Gastroesophageal sphincter (tissue), 4 donors: ENCODE data around the gene KIAA1217. TPM values are rescaled to one million over a fixed set of nuclear protein-coding genes. Genes with fewer than 3 reads are reported as not detected.

Source experiments
- ATAC-seq: fragments of 150-250 bp; one replicate; pipeline ENCODE4 v1.9.1; 2016; ENCODE audit warnings: mild to moderate bottlenecking, moderate library complexity
- H3K27ac ChIP-seq, 4 donors: fragments of 200-600 bp; sonication (generic) in 3 of 4; 1 replicate in 3 of 4; 2 replicates in 1 of 4; pipeline ENCODE4 v1.5.1; 2016 to 2019
- H3K27me3 ChIP-seq: fragments of 200-600 bp; sonication (generic); one replicate; pipeline ENCODE4 v1.5.1; 2019
- H3K36me3 ChIP-seq, 2 donors: fragments of 200-600 bp; sonication (generic); one replicate each; pipeline ENCODE4 v1.5.1; 2019; ENCODE audit warnings: control low read depth in 1 of 2
- H3K4me1 ChIP-seq, 3 donors: fragments of 200-600 bp; sonication (generic); 1 replicate in 2 of 3; 2 replicates in 1 of 3; pipeline ENCODE4 v1.5.1; 2016 to 2019; ENCODE audit warnings: control low read depth in 2 of 3
- H3K4me3 ChIP-seq, 2 donors: fragments of 200-600 bp; sonication (generic); one replicate each; pipeline ENCODE4 v1.5.1; 2019; ENCODE audit warnings: mild to moderate bottlenecking in 1 of 2, moderate library complexity in 1 of 2
- H3K9me3 ChIP-seq, 3 donors: fragments of 200-600 bp; sonication (generic); one replicate each; pipeline ENCODE4 v1.5.1; 2017 to 2019; ENCODE audit warnings: control low read depth in 2 of 3
- CTCF ChIP-seq, 4 experiments: fragments of 200-600 bp in 2 of 4; fragments of 450-650 bp in 2 of 4; sonication (generic) in 1 of 4; IDR thresholded peaks; one replicate each; pipeline ENCODE4 v1.5.1; 2017 to 2019; ENCODE audit warnings: antibody characterized with exemption in 4 of 4, mild to moderate bottlenecking in 2 of 4, moderate library complexity in 2 of 4
- EP300 ChIP-seq: sonication (generic); formaldehyde crosslinking; IDR thresholded peaks from one replicate; pipeline ENCODE4 v1.6.1; 2017; ENCODE audit warnings: antibody characterized with exemption, mild to moderate bottlenecking
- POLR2A ChIP-seq, 2 donors: fragments of 450-650 bp; IDR thresholded peaks; one replicate each; pipeline ENCODE4 v1.6.1; 2017; ENCODE audit warnings: antibody characterized with exemption in 2 of 2, mild to moderate bottlenecking in 2 of 2, moderate library complexity in 1 of 2
- POLR2AphosphoS5 ChIP-seq: sonication (generic); formaldehyde crosslinking; IDR thresholded peaks from one replicate; pipeline ENCODE4 v1.6.1; 2017; ENCODE audit warnings: antibody characterized with exemption
- WGBS, 2 donors: methylation state at CpG; one replicate each; pipeline ENCODE4 v1.1.5; 2018; ENCODE audit warnings: low coverage in 1 of 2; 5-methylcytosine and 5-hydroxymethylcytosine counted together
- total RNA-seq, 4 donors: library from RNA; depleted of rRNA; stranded (reverse); fragments of >200 nt; gene quantifications; one replicate each; pipeline ENCODE4 v1.1.0, GENCODE V29; 2016

The KIAA1217 gene
- total RNA-seq, 4 donors from 2014 or later = 9.7 to 15.3 (median 12.7) TPM

- TF ChIP-seq POLR2AphosphoS5 (no peak), POLR2A (IDR thresholded peaks at IDR 0.05) (no peak), CTCF (IDR thresholded peaks at IDR 0.05) (no peak), EP300 (no peak)
- peaks cover 0 to 27% (median 0%) of the 10 kb centered on the region in 3 donors for H3K4me1 ChIP-seq
These were observed 258.7 kb downstream of the KIAA1217 start for GRCh38 chr10:24467605-24468004.

GRCh38 chr10:24468281-24468751 is 259.4 kb downstream of the KIAA1217 start:
- TF ChIP-seq POLR2A (IDR thresholded peaks at IDR 0.05) (no peak), CTCF (IDR thresholded peaks at IDR 0.05) (no peak), EP300 (no peak), POLR2AphosphoS5 (no peak)
- H3K4me1 ChIP-seq = peaks cover 0 to 21% (median 0%) of the 10 kb centered on the region in 3 donors
- no peak overlapping the region for H3K27ac ChIP-seq
- no peaks in the 10 kb centered on the region for H3K9me3 ChIP-seq
- ATAC-seq = no peak
- 25 to 33% methylated on average over 4 to 6 of the region's 6 CpGs for WGBS, 2 donors
- H3K27me3 ChIP-seq = no peaks in the 10 kb centered on the region
- H3K36me3 ChIP-seq = peaks cover 0 to 6% of the 10 kb centered on the region in 2 donors
- H3K4me3 ChIP-seq = no peak overlapping the region

More at GRCh38 chr10:24467605-24468004, 258.7 kb downstream of the KIAA1217 start:
- Histone ChIP-seq H3K9me3 (no peaks in the 10 kb centered on the region), H3K36me3 (no peaks in the 10 kb centered on the region), H3K27me3 (no peaks in the 10 kb centered on the region), H3K4me3 (no peak overlapping the region), H3K27ac (no peak overlapping the region)
- 82 to 85% methylated on average over 2 of the region's 2 CpGs for WGBS, 2 donors
- no peak for ATAC-seq

DNA sequence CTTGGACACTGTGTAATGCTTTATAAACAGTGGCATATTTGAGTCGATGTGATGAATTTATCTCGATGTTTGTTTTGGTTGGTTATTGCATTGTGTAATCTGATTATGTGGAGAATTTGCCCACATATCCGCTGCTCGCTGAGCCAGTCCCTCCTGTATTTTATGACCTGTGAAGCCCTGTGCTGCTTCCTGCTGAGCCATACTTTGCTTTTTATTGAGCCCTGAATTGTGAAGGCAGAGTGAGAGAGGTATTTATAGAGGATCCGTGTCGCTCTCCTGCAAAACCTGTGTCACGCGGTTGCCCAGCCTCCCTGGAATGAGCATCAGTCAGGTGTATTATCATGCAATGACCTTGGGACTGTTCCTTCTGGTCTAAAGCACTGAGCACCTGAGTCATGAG is 261.1 kb downstream of the KIAA1217 start:
- 71 to 96% methylated on average over 4 to 6 of the region's 8 CpGs for WGBS, 2 donors
- no peaks in the 10 kb centered on the region for H3K9me3 ChIP-seq
- no peak for ATAC-seq
- no peak overlapping the region for H3K4me3 ChIP-seq
- no peaks in the 10 kb centered on the region for H3K27me3 ChIP-seq
- H3K27ac ChIP-seq = no peak overlapping the region
- peaks cover 0 to 17% of the 10 kb centered on the region in 2 donors for H3K36me3 ChIP-seq
- TF ChIP-seq EP300 = no peak
- TF ChIP-seq POLR2A (IDR thresholded peaks at IDR 0.05) = no peak
- TF ChIP-seq CTCF (IDR thresholded peaks at IDR 0.05) = no peak
- TF ChIP-seq POLR2AphosphoS5 = no peak
- H3K4me1 ChIP-seq = peaks cover 0 to 6% (median 0%) of the 10 kb centered on the region in 3 donors

DNA sequence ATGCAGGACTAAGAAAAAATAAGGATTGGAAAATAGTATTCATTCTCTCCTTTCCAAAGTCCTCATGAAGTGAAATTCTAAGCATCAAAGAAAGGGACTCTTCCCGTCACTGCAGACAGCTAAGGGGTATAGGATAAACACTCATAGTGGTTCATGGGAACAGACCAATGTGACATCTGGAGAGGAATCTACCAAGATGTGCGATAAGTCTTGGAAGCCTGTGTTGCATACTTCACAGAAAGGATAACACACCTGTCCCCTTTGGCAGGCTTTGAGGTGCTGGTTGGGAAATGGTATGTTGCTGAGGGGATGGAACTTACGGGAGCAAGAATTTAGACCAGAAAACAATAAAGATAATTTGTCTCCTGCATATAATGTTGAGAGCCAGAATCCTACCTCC is 266.7 kb downstream of the KIAA1217 start:
- Histone ChIP-seq H3K4me1 (no peaks in the 10 kb centered on the region), H3K9me3 (no peaks in the 10 kb centered on the region), H3K27me3 (no peaks in the 10 kb centered on the region), H3K27ac (no peak overlapping the region), H3K36me3 (peaks cover 0 to 24% of the 10 kb centered on the region in 2 donors), H3K4me3 (no peak overlapping the region)
- TF ChIP-seq POLR2AphosphoS5 (no peak), CTCF (IDR thresholded peaks at IDR 0.05) (no peak), POLR2A (IDR thresholded peaks at IDR 0.05) (no peak), EP300 (no peak)
- 88 to 98% methylated on average over 3 of the region's 3 CpGs for WGBS, 2 donors
- ATAC-seq = no peak

DNA sequence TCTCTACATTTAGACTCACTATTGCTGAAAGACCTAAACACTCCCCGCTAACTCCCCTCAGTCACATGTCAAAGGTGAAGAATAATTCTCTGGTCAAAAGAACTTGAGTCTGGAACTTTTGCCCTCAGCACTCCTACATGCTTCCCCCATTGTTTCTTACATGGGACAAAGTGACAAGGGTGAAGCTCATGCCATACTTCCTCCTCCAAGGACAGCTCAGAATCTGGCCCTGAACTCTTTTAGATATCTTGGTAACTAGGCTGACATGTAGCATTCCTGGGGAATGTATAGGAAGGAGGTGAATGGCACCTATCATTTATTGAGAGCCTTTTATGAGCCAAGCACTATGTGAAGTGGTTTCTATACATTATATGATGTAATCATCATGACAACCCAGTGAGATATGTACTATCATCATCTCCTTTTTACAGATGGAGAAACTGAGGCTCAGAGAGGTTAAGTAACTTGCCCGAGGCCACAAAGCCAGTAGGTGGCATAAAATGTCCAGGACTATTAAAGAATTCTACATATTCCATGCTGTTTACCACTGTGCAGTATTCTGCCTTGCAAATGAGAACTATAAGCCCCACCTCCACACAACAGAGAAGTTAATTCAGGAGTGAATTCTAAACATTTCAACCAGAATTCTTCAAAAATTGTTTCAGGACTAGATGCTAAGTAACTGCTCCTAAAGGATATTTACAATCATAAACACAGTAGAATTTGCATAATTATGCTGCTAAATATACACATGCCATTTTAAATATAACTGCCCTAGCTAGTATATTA is 268.2 kb downstream of the KIAA1217 start:
- Histone ChIP-seq H3K36me3 (peaks cover 0 to 24% of the 10 kb centered on the region in 2 donors), H3K27me3 (no peaks in the 10 kb centered on the region), H3K4me3 (no peak overlapping the region), H3K4me1 (no peaks in the 10 kb centered on the region), H3K9me3 (no peaks in the 10 kb centered on the region), H3K27ac (no peak overlapping the region)
- WGBS, 2 donors = 83 to 100% methylated on average over 2 of the region's 2 CpGs
- no peak for ATAC-seq
- TF ChIP-seq EP300 = no peak
- TF ChIP-seq POLR2A (IDR thresholded peaks at IDR 0.05) = no peak
- TF ChIP-seq POLR2AphosphoS5 = no peak
- no peak for TF ChIP-seq CTCF (IDR thresholded peaks at IDR 0.05)
